Left ventricle myocardium inferior (tissue), 1 donor: ENCODE results near the gene AATF. TPM values are rescaled to one million over a fixed set of nuclear protein-coding genes. Genes with fewer than 3 reads are reported as not detected.

Source experiments
- DNase-seq: peaks from one replicate; pipeline ENCODE4 v3.0.0-alpha.2; 2020
- H3K27ac ChIP-seq: fragments of 200-600 bp; replicated peaks from 2 replicates; pipeline ENCODE4 v1.8.0; 2021
- H3K27me3 ChIP-seq: fragments of 200-600 bp; 2 replicates; pipeline ENCODE4 v1.8.0; 2021; ENCODE audit warnings: low read depth
- H3K36me3 ChIP-seq: fragments of 200-600 bp; 2 replicates; pipeline ENCODE4 v1.8.0; 2021
- H3K4me1 ChIP-seq: fragments of 200-600 bp; 2 replicates; pipeline ENCODE4 v1.8.0; 2021
- H3K4me3 ChIP-seq: fragments of 200-600 bp; 2 replicates; pipeline ENCODE4 v1.8.0; 2021; ENCODE audit warnings: mild to moderate bottlenecking, moderate library complexity
- H3K9me3 ChIP-seq: fragments of 200-600 bp; replicated peaks from 2 replicates; pipeline ENCODE4 v1.8.0; 2021
- intact Hi-C: fragments of 100-400 bp; cut with micrococcal nuclease; formaldehyde crosslinking; loops from one replicate; pipeline ENCODE4 v1.11.0; 2022
- microRNA-seq: library from miRNA; unstranded; fragments of <30 nt; microRNA quantifications from one replicate; pipeline ENCODE4 v1.2.0, GENCODE V29; 2020
- total RNA-seq: library from RNA; stranded (reverse); fragmentation: NEBNext Ultra II Directional; extraction: Animal tissue kit (Norgen Biotek cat#: 25700); gene quantifications from one replicate; pipeline ENCODE4 v1.2.1, GENCODE V29; 2021
- TF ChIP-seq, protein P1 (sequence below): fragments of 200-600 bp; IDR thresholded peaks from 2 replicates; pipeline ENCODE4 v1.8.0; 2021; ENCODE audit warnings: antibody characterized with exemption, mild to moderate bottlenecking, borderline replicate concordance
- donor health status: DM: no; HTN: yes; CAD: no; lungs with severe emphysema.

AATF gene
- total RNA-seq, 1 donor from 2014 or later = 24.2 TPM

DNA sequence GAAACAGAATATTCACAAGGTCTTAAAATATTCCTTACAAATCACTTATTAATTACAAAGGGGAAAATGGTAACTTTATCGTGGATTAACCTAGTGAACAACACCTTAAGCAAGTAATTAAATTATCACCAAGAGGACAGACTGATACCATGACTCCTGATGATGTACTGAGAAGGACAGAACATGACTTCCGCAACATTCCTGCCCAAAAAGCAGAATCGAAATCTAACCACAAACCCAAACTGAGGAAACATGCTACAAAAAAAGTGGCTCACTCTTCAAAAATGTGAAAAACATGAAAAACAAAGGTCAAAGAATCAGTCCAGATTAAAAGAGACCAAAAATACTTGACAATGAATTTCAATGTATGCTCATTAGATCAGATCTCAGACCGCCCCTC is 151.5 kb downstream of the AATF start:
- intact Hi-C loops = no loop called here

DNA sequence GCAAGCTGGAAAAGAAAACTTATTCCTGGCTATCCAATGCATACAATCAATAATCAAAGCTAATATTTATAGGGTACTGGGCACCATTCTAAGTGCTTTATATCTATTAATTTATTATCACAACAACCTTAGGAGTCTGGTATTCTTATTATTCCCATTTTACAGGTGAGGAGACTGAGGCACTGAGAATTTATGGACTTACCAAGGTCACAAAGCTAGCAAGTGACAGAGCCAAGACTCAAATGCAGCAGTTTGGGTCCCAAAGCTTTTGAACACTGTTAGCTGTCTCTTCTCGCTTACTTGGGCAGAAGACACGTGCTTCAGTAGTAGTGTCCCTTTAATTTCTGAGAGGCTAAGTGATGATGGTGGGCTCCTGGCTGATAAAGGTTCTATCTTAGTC is 152.6 kb downstream of the AATF start:
- intact Hi-C loops = no loop called here
- H3K27me3 ChIP-seq = no peaks in the 10 kb centered on the region
- TF ChIP-seq, protein P1, sequence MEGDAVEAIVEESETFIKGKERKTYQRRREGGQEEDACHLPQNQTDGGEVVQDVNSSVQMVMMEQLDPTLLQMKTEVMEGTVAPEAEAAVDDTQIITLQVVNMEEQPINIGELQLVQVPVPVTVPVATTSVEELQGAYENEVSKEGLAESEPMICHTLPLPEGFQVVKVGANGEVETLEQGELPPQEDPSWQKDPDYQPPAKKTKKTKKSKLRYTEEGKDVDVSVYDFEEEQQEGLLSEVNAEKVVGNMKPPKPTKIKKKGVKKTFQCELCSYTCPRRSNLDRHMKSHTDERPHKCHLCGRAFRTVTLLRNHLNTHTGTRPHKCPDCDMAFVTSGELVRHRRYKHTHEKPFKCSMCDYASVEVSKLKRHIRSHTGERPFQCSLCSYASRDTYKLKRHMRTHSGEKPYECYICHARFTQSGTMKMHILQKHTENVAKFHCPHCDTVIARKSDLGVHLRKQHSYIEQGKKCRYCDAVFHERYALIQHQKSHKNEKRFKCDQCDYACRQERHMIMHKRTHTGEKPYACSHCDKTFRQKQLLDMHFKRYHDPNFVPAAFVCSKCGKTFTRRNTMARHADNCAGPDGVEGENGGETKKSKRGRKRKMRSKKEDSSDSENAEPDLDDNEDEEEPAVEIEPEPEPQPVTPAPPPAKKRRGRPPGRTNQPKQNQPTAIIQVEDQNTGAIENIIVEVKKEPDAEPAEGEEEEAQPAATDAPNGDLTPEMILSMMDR = no peak
- H3K27ac ChIP-seq = no peak overlapping the region
- H3K36me3 ChIP-seq = peaks cover 44% of the 10 kb centered on the region
- H3K4me1 ChIP-seq = no peaks in the 10 kb centered on the region
- DNase-seq = no peak
- H3K9me3 ChIP-seq = no peaks in the 10 kb centered on the region
- no peak overlapping the region for H3K4me3 ChIP-seq

More for the DNA sequence above, 151.5 kb downstream of the AATF start:
- peaks cover 55% of the 10 kb centered on the region for H3K36me3 ChIP-seq
- H3K9me3 ChIP-seq = no peaks in the 10 kb centered on the region
- H3K27me3 ChIP-seq = no peaks in the 10 kb centered on the region
- no peak overlapping the region for H3K4me3 ChIP-seq
- no peak for DNase-seq
- TF ChIP-seq, protein P1 = no peak
- no peaks in the 10 kb centered on the region for H3K4me1 ChIP-seq
- no peak overlapping the region for H3K27ac ChIP-seq

DNA sequence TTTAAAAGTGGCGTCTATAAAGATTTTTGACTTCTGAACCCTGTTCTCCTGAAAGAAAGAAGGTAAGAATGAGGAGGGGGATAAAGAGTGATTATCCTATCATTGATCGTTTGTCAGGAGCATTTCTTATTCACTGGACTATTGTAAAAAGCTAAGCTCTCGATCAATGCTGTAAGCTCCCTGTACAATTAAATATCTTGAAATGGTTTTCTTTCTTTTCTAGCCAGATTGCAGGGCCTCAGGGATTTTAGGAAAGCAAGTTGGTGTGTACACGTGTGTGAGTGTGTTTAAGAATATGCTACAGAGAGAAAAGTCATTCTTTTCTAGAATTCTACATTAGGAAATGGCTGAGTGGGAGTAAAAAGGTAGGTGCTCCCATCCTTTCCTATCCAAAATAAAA is 154.5 kb downstream of the AATF start:
- no peak for DNase-seq
- H3K36me3 ChIP-seq = peaks cover 25% of the 10 kb centered on the region
- no peak overlapping the region for H3K4me3 ChIP-seq
- TF ChIP-seq, protein P1 = no peak
- H3K9me3 ChIP-seq = no peaks in the 10 kb centered on the region
- H3K27me3 ChIP-seq = no peaks in the 10 kb centered on the region
- H3K27ac ChIP-seq = no peak overlapping the region
- peaks cover 9% of the 10 kb centered on the region for H3K4me1 ChIP-seq
- intact Hi-C loops = no loop called here

DNA sequence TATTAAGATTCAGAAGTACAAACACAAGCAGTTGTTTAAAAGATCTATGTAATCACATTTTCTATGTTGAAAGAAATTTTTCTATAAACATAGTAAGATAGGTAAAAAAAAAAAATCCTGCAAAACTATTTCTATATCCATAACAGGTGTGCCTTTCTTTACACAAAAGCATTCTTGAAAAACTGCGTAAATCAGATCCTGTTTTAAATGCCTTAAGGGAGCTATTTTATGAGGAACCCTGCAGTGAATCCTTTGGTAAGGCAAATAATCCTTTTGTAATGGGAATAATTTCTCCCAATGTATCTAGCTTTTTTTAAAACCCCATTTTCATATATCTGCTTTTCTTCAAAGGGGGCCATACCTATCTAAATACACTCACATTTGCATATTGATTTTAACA is 157.3 kb downstream of the AATF start:
- intact Hi-C loops = loop anchor here (1.0 kb wide), 1 partner anchor 47 kb away; no protein-coding TSS in a partner anchor
- Histone ChIP-seq H3K27ac (no peak overlapping the region), H3K4me1 (peaks cover 9% of the 10 kb centered on the region), H3K9me3 (no peaks in the 10 kb centered on the region), H3K27me3 (no peaks in the 10 kb centered on the region), H3K36me3 (peaks cover 44% of the 10 kb centered on the region), H3K4me3 (no peak overlapping the region)
- TF ChIP-seq, protein P1 = no peak
- no peak for DNase-seq

Small RNA genes lying within 50 kb of the gene (microRNA-seq; reads per million reads assigned to microRNA genes)
- not detected for gene MIR2909

Other genes with a start within 250 kb of the AATF start
- not detected for gene LHX1, start 11.5 kb upstream of the AATF start, total RNA-seq